HUES64 (cell line): Measurements from ENCODE around the gene TLR6. TPM values are rescaled to one million over a fixed set of nuclear protein-coding genes. Genes with fewer than 3 reads are reported as not detected.

ENCODE experiments used
- H3K27ac ChIP-seq: 2 replicates; pipeline ENCODE4 v1.7.0; 2013; ENCODE audit warnings: low read depth, low read length, inconsistent platforms
- H3K27me3 ChIP-seq: 2 replicates; pipeline ENCODE4 v1.6.1; 2013; ENCODE audit warnings: mild to moderate bottlenecking, low read length; ENCODE audit not compliant: insufficient read depth
- H3K36me3 ChIP-seq: 2 replicates; pipeline ENCODE4 v1.6.1; 2013; ENCODE audit warnings: mild to moderate bottlenecking, low read length; ENCODE audit not compliant: insufficient read depth
- H3K4me1 ChIP-seq: 2 replicates; pipeline ENCODE4 v1.6.1; 2013; ENCODE audit warnings: mild to moderate bottlenecking, low read length, moderate library complexity; ENCODE audit not compliant: insufficient read depth
- H3K4me3 ChIP-seq: 2 replicates; pipeline ENCODE4 v1.5.1; 2013; ENCODE audit warnings: mild to moderate bottlenecking, low read length, moderate library complexity
- H3K9ac ChIP-seq: 2 replicates; pipeline ENCODE4 v1.6.1; 2013; ENCODE audit warnings: mild to moderate bottlenecking, low read depth, low read length
- H3K9me3 ChIP-seq: 2 replicates; pipeline ENCODE4 v1.6.1; 2013; ENCODE audit warnings: low read depth, low read length; ENCODE audit not compliant: insufficient read depth
- WGBS: fragments of 150-250, 120-280 bp; methylation state at CpG from one replicate; pipeline ENCODE4 v1.1.7; 2013; ENCODE audit warnings: missing lambda C conversion rate; 5-methylcytosine and 5-hydroxymethylcytosine counted together
- polyA plus RNA-seq, 2 experiments: library from polyadenylated mRNA; stranded (reverse); fragments of 50-300 nt; gene quantifications; one replicate each; pipeline ENCODE4 v1.2.3, GENCODE V29; 2013

The TLR6 gene
- 0.10 TPM for polyA plus RNA-seq (2013, experiment 1 of 2)
- polyA plus RNA-seq (2013, experiment 2 of 2): 0.06 TPM

- H3K36me3 ChIP-seq: no peaks in the 10 kb centered on the region
- peaks cover 13% of the 10 kb centered on the region; the same call in 1 of the 2 replicates for H3K4me1 ChIP-seq
- peak within 1 kb of the TSS; percentile 24; the same call in 1 of the 2 replicates for H3K27ac ChIP-seq
- WGBS: 37% methylated on average over 7 of the region's 8 CpGs
- H3K9me3 ChIP-seq: no peaks in the 10 kb centered on the region
- peak within 1 kb of the TSS; percentile 12; the same call in 1 of the 2 replicates for H3K9ac ChIP-seq
- H3K27me3 ChIP-seq: no peaks in the 10 kb centered on the region
- no peak within 1 kb of the TSS for H3K4me3 ChIP-seq
These were observed at the start of gene TLR6 for GRCh38 chr4:38856524-38857337. Gene TLR6, minus strand, starts transcription at chr4:38856817. Its CDS starts 27,344 bp downstream, at chr4:38829473.

GRCh38 chr4:38905652-38906385, 49.2 kb upstream of the TLR6 start:
- no peaks in the 10 kb centered on the region for H3K9me3 ChIP-seq
- H3K36me3 ChIP-seq: peaks cover 8% of the 10 kb centered on the region
- no peaks in the 10 kb centered on the region for H3K27me3 ChIP-seq
- no peak overlapping the region for H3K9ac ChIP-seq
- no peak overlapping the region for H3K27ac ChIP-seq
- WGBS: 93% methylated on average over 10 of the region's 10 CpGs
- H3K4me3 ChIP-seq: no peak overlapping the region
- H3K4me1 ChIP-seq: no peaks in the 10 kb centered on the region

- Histone ChIP-seq H3K4me1 (no peaks in the 10 kb centered on the region), H3K36me3 (peaks cover 8% of the 10 kb centered on the region), H3K4me3 (no peak overlapping the region), H3K9ac (no peak overlapping the region), H3K27ac (no peak overlapping the region), H3K27me3 (no peaks in the 10 kb centered on the region), H3K9me3 (no peaks in the 10 kb centered on the region)
- WGBS: 92% methylated on average over 3 of the region's 3 CpGs
These were observed 48.1 kb upstream of the TLR6 start for GRCh38 chr4:38904682-38905081.

GRCh38 chr4:38904090-38904666, 47.6 kb upstream of the TLR6 start:
- Histone ChIP-seq H3K4me3 (no peak overlapping the region), H3K27me3 (no peaks in the 10 kb centered on the region), H3K36me3 (peaks cover 6% of the 10 kb centered on the region; the same call in 1 of the 2 replicates), H3K9me3 (no peaks in the 10 kb centered on the region), H3K9ac (no peak overlapping the region), H3K27ac (no peak overlapping the region), H3K4me1 (no peaks in the 10 kb centered on the region)
- WGBS: 86% methylated on average over 10 of the region's 10 CpGs

- Histone ChIP-seq H3K27ac (no peak overlapping the region), H3K36me3 (no peaks in the 10 kb centered on the region), H3K9me3 (no peaks in the 10 kb centered on the region), H3K9ac (no peak overlapping the region), H3K27me3 (no peaks in the 10 kb centered on the region), H3K4me1 (no peaks in the 10 kb centered on the region), H3K4me3 (no peak overlapping the region)
These were observed 46.1 kb upstream of the TLR6 start for GRCh38 chr4:38902695-38903094.

- Histone ChIP-seq H3K27ac (no peak overlapping the region), H3K9ac (no peak overlapping the region), H3K4me3 (no peak overlapping the region), H3K36me3 (no peaks in the 10 kb centered on the region), H3K9me3 (no peaks in the 10 kb centered on the region), H3K4me1 (no peaks in the 10 kb centered on the region), H3K27me3 (no peaks in the 10 kb centered on the region)
- WGBS: 94% methylated on average over 3 of the region's 5 CpGs
These were observed 45.6 kb upstream of the TLR6 start for GRCh38 chr4:38902221-38902620.

- 97% methylated on average over 6 of the region's 7 CpGs for WGBS
These were observed 41.6 kb upstream of the TLR6 start for GRCh38 chr4:38898245-38898644.

GRCh38 chr4:38896940-38897339, 40.3 kb upstream of the TLR6 start:
- WGBS: no CpG with 5 or more reads among the region's 1 CpG
- no peak overlapping the region for H3K9ac ChIP-seq
- no peaks in the 10 kb centered on the region for H3K4me1 ChIP-seq

More at GRCh38 chr4:38898245-38898644, 41.6 kb upstream of the TLR6 start:
- H3K9ac ChIP-seq: no peak overlapping the region
- H3K27me3 ChIP-seq: no peaks in the 10 kb centered on the region
- no peaks in the 10 kb centered on the region for H3K4me1 ChIP-seq
- no peaks in the 10 kb centered on the region for H3K9me3 ChIP-seq
- H3K4me3 ChIP-seq: no peak overlapping the region
- no peak overlapping the region for H3K27ac ChIP-seq
- no peaks in the 10 kb centered on the region for H3K36me3 ChIP-seq

GRCh38 chr4:38894322-38894982, 37.8 kb upstream of the TLR6 start:
- Histone ChIP-seq H3K4me1 (no peaks in the 10 kb centered on the region), H3K27me3 (no peaks in the 10 kb centered on the region), H3K27ac (no peak overlapping the region), H3K4me3 (no peak overlapping the region), H3K36me3 (no peaks in the 10 kb centered on the region), H3K9ac (no peak overlapping the region), H3K9me3 (no peaks in the 10 kb centered on the region)
- WGBS: 97% methylated on average over 7 of the region's 7 CpGs

More at GRCh38 chr4:38896940-38897339, 40.3 kb upstream of the TLR6 start:
- Histone ChIP-seq H3K27ac (no peak overlapping the region), H3K27me3 (no peaks in the 10 kb centered on the region), H3K4me3 (no peak overlapping the region), H3K36me3 (no peaks in the 10 kb centered on the region), H3K9me3 (no peaks in the 10 kb centered on the region)

- Histone ChIP-seq H3K9me3 (no peaks in the 10 kb centered on the region), H3K27me3 (no peaks in the 10 kb centered on the region), H3K36me3 (no peaks in the 10 kb centered on the region), H3K27ac (no peak overlapping the region), H3K9ac (no peak overlapping the region), H3K4me3 (no peak overlapping the region), H3K4me1 (peaks cover 5% of the 10 kb centered on the region; the same call in 1 of the 2 replicates)
- WGBS: 94% methylated on average over 9 of the region's 10 CpGs
These were observed 34.7 kb upstream of the TLR6 start for GRCh38 chr4:38891051-38891983.
